Measurements from ENCODE around the gene HLA-DMB.

DNA sequence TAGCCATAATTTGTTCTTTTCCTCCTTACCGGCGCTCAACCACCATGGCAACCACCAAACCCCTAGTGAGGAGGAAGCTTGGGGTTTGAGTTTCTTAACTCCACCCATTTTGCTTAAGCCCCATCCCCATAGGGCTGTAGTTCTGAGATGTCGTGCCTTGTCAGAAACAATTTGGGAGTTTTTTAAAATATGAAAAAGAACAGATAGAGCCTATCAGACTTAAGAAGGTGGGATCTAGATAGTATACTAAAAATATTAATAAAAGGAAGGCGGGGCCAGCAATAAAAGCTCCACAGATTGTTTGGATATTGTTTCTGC lies 33.1 kb upstream of the HLA-DMB start:
- TF ChIP-seq, protein P1, sequence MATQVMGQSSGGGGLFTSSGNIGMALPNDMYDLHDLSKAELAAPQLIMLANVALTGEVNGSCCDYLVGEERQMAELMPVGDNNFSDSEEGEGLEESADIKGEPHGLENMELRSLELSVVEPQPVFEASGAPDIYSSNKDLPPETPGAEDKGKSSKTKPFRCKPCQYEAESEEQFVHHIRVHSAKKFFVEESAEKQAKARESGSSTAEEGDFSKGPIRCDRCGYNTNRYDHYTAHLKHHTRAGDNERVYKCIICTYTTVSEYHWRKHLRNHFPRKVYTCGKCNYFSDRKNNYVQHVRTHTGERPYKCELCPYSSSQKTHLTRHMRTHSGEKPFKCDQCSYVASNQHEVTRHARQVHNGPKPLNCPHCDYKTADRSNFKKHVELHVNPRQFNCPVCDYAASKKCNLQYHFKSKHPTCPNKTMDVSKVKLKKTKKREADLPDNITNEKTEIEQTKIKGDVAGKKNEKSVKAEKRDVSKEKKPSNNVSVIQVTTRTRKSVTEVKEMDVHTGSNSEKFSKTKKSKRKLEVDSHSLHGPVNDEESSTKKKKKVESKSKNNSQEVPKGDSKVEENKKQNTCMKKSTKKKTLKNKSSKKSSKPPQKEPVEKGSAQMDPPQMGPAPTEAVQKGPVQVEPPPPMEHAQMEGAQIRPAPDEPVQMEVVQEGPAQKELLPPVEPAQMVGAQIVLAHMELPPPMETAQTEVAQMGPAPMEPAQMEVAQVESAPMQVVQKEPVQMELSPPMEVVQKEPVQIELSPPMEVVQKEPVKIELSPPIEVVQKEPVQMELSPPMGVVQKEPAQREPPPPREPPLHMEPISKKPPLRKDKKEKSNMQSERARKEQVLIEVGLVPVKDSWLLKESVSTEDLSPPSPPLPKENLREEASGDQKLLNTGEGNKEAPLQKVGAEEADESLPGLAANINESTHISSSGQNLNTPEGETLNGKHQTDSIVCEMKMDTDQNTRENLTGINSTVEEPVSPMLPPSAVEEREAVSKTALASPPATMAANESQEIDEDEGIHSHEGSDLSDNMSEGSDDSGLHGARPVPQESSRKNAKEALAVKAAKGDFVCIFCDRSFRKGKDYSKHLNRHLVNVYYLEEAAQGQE (IDR thresholded peaks at IDR 0.05; ENCODE audit: low read depth) = no peak
- TF ChIP-seq, protein P2, sequence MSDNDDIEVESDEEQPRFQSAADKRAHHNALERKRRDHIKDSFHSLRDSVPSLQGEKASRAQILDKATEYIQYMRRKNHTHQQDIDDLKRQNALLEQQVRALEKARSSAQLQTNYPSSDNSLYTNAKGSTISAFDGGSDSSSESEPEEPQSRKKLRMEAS (IDR thresholded peaks at IDR 0.05) = no peak
- TF ChIP-seq ZBTB7A (IDR thresholded peaks at IDR 0.05; ENCODE audit: low read depth) = no peak
- no peak for TF ChIP-seq CEBPB (IDR thresholded peaks at IDR 0.05)
- TF ChIP-seq TEAD4 (IDR thresholded peaks at IDR 0.05) = no peak
- TF ChIP-seq EP300 (IDR thresholded peaks at IDR 0.05; ENCODE audit: borderline replicate concordance) = no peak
- no peak for TF ChIP-seq TAF1 (IDR thresholded peaks at IDR 0.05; ENCODE audit: low read depth)
- TF ChIP-seq RAD21 (IDR thresholded peaks at IDR 0.05; ENCODE audit: low read depth) = no peak
- no peak for TF ChIP-seq FOXM1 (IDR thresholded peaks at IDR 0.05; ENCODE audit: borderline replicate concordance, low read depth)
- TF ChIP-seq TCF12 (IDR thresholded peaks at IDR 0.05; ENCODE audit: low read depth) = no peak
- no peak for TF ChIP-seq YY1 (IDR thresholded peaks at IDR 0.05; ENCODE audit: low read depth)
- TF ChIP-seq EGR1 (IDR thresholded peaks at IDR 0.05) = no peak
